Esophagus (tissue), 2 donors: ENCODE measurements around the gene MAN2C1. TPM values are rescaled to one million over a fixed set of nuclear protein-coding genes. Genes with fewer than 3 reads are reported as not detected.
"Not testable (repeated sequence)": the region's sequence is repeated elsewhere in the genome, so short reads cannot be mapped to it uniquely, and the experiment has no call there.

Experiments
- H3K27ac ChIP-seq, 2 donors: one replicate each; pipeline ENCODE4 v1.5.1; 2013; ENCODE audit warnings: low read depth in 2 of 2, mild to moderate bottlenecking in 2 of 2, inconsistent platforms in 1 of 2, low read length in 1 of 2, moderate library complexity in 1 of 2
- H3K27me3 ChIP-seq, 2 donors: one replicate each; pipeline ENCODE4 v1.6.1; 2013; ENCODE audit warnings: low read length in 2 of 2, control low read depth in 1 of 2, mild to moderate bottlenecking in 1 of 2; ENCODE audit not compliant: insufficient read depth in 2 of 2, control insufficient read depth in 1 of 2
- H3K36me3 ChIP-seq, 2 donors: one replicate each; pipeline ENCODE4 v1.6.1; 2013; ENCODE audit warnings: low read length in 1 of 2; ENCODE audit not compliant: control insufficient read depth in 2 of 2, insufficient read depth in 2 of 2
- H3K4me1 ChIP-seq, 2 donors: one replicate each; pipeline ENCODE4 v1.6.1; 2013; ENCODE audit warnings: low read length in 1 of 2; ENCODE audit not compliant: control insufficient read depth in 2 of 2, insufficient read depth in 2 of 2
- H3K4me3 ChIP-seq, 2 donors: one replicate each; pipeline ENCODE4 v1.5.1; 2013; ENCODE audit warnings: low read length in 2 of 2, mild to moderate bottlenecking in 2 of 2, low read depth in 1 of 2, moderate library complexity in 1 of 2
- H3K9me3 ChIP-seq, 2 donors: one replicate each; pipeline ENCODE4 v1.6.1; 2013; ENCODE audit warnings: mild to moderate bottlenecking in 2 of 2, low read depth in 1 of 2, low read length in 1 of 2, moderate library complexity in 1 of 2; ENCODE audit not compliant: control insufficient read depth in 2 of 2, insufficient read depth in 1 of 2
- WGBS, 2 donors: extraction: QIAGEN DNeasy Blood & Tissue Kit; methylation state at CpG; one replicate each; pipeline ENCODE4 v1.1.7; 2013; 5-methylcytosine and 5-hydroxymethylcytosine counted together
- polyA plus RNA-seq, 2 donors: library from polyadenylated mRNA; stranded (reverse); fragments of 200-250 nt; gene quantifications; one replicate each; pipeline ENCODE4 v1.2.3, GENCODE V29; 2013
- donor health status: healthy with polysubstance abuse.
- donor health status: Bipolar disorder and iron deficiency.

MAN2C1 gene
- polyA plus RNA-seq, 2 donors, result 107 to 185 TPM

GRCh38 chr15:75321711-75322110 lies 46.7 kb downstream of the MAN2C1 start:
- Histone ChIP-seq H3K36me3 (no peaks in the 10 kb centered on the region), H3K9me3 (no peaks in the 10 kb centered on the region), H3K4me3 (no peak overlapping the region), H3K27me3 (no peaks in the 10 kb centered on the region), H3K4me1 (no peaks in the 10 kb centered on the region), H3K27ac (no peak overlapping the region)
- WGBS, 2 donors, result 91 to 94% methylated on average over 6 of the region's 6 CpGs

- H3K4me3 ChIP-seq, H3K27me3 ChIP-seq, H3K4me1 ChIP-seq, H3K9me3 ChIP-seq, H3K36me3 ChIP-seq, H3K27ac ChIP-seq: not testable (repeated sequence)
- WGBS, 2 donors, result 78 to 89% methylated on average over 5 of the region's 5 CpGs
These were observed 49.0 kb downstream of the MAN2C1 start for GRCh38 chr15:75319231-75319897.

GRCh38 chr15:75314552-75315290 lies 53.7 kb downstream of the MAN2C1 start:
- Histone ChIP-seq H3K27ac (no peak overlapping the region), H3K27me3 (no peaks in the 10 kb centered on the region), H3K9me3 (no peaks in the 10 kb centered on the region), H3K4me3 (no peak overlapping the region), H3K4me1 (peaks cover 0 to 5% of the 10 kb centered on the region in 2 donors), H3K36me3 (no peaks in the 10 kb centered on the region)
- WGBS, 2 donors, result 78 to 82% methylated on average over 5 of the region's 5 CpGs

- WGBS, 2 donors, result 86 to 91% methylated on average over 12 to 13 of the region's 13 CpGs
These were observed 55.1 kb downstream of the MAN2C1 start for GRCh38 chr15:75313116-75313845.

GRCh38 chr15:75312548-75312947 lies 55.9 kb downstream of the MAN2C1 start:
- H3K4me3 ChIP-seq, H3K27me3 ChIP-seq, H3K9me3 ChIP-seq, H3K36me3 ChIP-seq, H3K27ac ChIP-seq, H3K4me1 ChIP-seq: not testable (repeated sequence)
- 90 to 95% methylated on average over 1 of the region's 1 CpG for WGBS, 2 donors

More at GRCh38 chr15:75313116-75313845, 55.1 kb downstream of the MAN2C1 start:
- Histone ChIP-seq H3K27ac (no peak overlapping the region), H3K27me3 (no peaks in the 10 kb centered on the region), H3K9me3 (no peaks in the 10 kb centered on the region), H3K4me3 (no peak overlapping the region), H3K36me3 (no peaks in the 10 kb centered on the region), H3K4me1 (peaks cover 0 to 5% of the 10 kb centered on the region in 2 donors)

- Histone ChIP-seq H3K4me1 (peaks cover 0 to 5% of the 10 kb centered on the region in 2 donors), H3K36me3 (no peaks in the 10 kb centered on the region), H3K27ac (no peak overlapping the region), H3K4me3 (no peak overlapping the region), H3K27me3 (no peaks in the 10 kb centered on the region), H3K9me3 (no peaks in the 10 kb centered on the region)
These were observed 58.7 kb downstream of the MAN2C1 start for GRCh38 chr15:75309711-75310110.

GRCh38 chr15:75307778-75308390 lies 60.5 kb downstream of the MAN2C1 start:
- no peaks in the 10 kb centered on the region for H3K27me3 ChIP-seq
- no peak overlapping the region for H3K27ac ChIP-seq
- 30 to 32% methylated on average over 15 of the region's 15 CpGs for WGBS, 2 donors
- H3K9me3 ChIP-seq, result no peaks in the 10 kb centered on the region
- H3K36me3 ChIP-seq, result no peaks in the 10 kb centered on the region
- no peak overlapping the region for H3K4me3 ChIP-seq
- peaks cover 0 to 1% of the 10 kb centered on the region in 2 donors for H3K4me1 ChIP-seq

GRCh38 chr15:75306188-75306587 lies 62.2 kb downstream of the MAN2C1 start:
- H3K36me3 ChIP-seq, result no peaks in the 10 kb centered on the region
- WGBS, 2 donors, result 49% methylated on average over 3 of the region's 3 CpGs
- no peaks in the 10 kb centered on the region for H3K9me3 ChIP-seq
- no peaks in the 10 kb centered on the region for H3K4me1 ChIP-seq
- H3K27me3 ChIP-seq, result no peaks in the 10 kb centered on the region
- H3K27ac ChIP-seq, result no peak overlapping the region
- no peak overlapping the region for H3K4me3 ChIP-seq
